ENCODE measurements around the gene ZFYVE28.

Gene ZFYVE28

GRCh38 chr4:2408976-2409375 is 9.5 kb downstream of the ZFYVE28 start:
- DNase-seq: no peak

- no peak for DNase-seq
Measured at GRCh38 chr4:2408401-2408958, 10.0 kb downstream of the ZFYVE28 start.

- no peak for DNase-seq
Measured at GRCh38 chr4:2407991-2408342, 10.5 kb downstream of the ZFYVE28 start.

- no peak for DNase-seq
Measured at GRCh38 chr4:2406920-2407319, 11.5 kb downstream of the ZFYVE28 start.

- no peak for DNase-seq
Measured at GRCh38 chr4:2406406-2406805, 12.0 kb downstream of the ZFYVE28 start.

- DNase-seq: no peak
Measured at GRCh38 chr4:2402941-2403340, 15.5 kb downstream of the ZFYVE28 start.

GRCh38 chr4:2402048-2402842 is 16.2 kb downstream of the ZFYVE28 start:
- no peak for DNase-seq

- no peak for DNase-seq
Measured at GRCh38 chr4:2401610-2401983, 16.8 kb downstream of the ZFYVE28 start.

DNA sequence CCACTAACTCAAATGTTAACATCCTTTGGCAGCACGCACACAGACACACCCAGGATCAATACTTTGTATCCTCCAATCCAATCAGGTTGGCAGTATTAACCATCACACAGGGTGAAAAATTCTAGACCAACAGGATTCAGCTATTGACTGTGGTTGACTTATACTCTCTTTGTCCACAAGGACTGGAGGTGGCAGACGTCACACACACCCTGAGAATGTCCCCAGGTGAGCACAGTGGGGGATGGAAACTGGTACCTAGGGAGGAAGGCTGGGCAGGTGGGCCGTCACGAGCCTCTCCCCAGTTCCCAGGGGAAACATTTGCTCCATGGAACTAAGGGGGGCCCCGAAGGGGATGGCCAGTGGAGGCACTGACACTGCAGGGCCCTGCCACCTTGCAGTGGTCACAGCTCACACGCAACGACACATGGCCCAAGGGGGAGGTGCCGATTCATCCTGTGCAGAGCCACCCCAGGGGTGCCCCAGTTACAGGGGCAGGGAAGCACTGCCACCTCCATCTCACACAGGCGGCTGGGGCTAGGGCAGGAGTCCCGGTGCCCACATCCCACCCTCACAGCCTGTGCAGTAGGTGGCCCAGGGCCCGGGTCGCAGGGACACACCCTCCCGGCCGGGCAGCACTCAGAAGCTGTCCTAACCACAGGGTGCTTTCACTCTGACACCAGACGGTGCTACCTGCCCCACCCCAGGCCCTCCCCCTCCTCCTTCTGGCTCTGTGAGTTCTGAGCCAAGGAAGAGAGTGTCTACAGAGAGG is 17.4 kb downstream of the ZFYVE28 start:
- DNase-seq: no peak

- no peak for DNase-seq
Measured at GRCh38 chr4:2399631-2400190, 18.7 kb downstream of the ZFYVE28 start.

DNA sequence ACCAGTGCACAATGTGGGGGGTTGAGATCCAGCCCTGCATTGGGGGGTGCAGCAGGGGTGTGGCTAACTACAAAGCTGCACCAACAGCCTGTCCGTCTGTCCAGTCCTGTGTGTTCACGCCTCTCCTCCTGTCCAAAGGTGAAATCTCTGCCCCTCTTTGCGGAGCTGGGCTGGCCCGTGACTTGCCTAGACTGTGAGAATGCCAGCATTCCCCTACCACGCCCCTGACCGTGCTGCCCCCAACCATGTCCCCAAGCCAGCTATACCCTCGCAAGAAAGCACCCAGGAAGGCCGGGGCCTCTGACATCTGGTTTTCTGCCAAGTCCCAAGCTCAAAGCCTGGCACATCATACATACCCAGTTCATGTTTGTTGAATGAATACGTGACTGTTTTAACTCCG is 19.2 kb downstream of the ZFYVE28 start:
- no peak for DNase-seq

- no peak for DNase-seq
Measured at GRCh38 chr4:2397596-2398379, 20.7 kb downstream of the ZFYVE28 start.

DNA sequence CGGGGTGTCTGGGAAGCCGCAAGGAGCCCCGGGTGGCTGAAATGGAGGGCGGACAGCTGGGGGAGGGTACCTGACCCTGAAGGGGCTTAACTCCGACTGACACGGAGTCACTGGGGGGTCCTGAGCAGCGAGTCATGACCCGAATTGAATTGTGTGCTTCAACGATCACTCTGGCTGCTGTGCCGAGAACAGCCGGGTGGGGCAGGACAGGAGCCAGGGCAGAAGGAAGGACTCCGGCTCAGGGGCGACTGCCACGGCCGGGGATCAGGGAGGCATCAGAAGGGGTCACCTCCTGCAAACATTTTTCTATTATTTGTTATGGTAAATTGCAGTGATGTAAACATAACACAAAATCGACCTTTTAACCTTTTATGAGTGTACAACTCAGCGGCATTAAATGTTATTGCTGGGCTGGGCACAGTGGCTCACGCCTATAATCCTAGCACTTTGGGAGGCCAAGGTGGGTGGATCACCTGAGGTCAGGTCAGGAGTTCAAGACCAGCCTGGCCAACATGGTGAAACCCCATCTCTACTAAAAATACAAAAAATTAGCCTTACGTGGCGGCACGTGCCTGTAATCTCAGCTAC is 21.6 kb downstream of the ZFYVE28 start:
- no peak for DNase-seq

- DNase-seq: no peak
Measured at GRCh38 chr4:2395584-2395983, 22.9 kb downstream of the ZFYVE28 start.

GRCh38 chr4:2395038-2395437 is 23.4 kb downstream of the ZFYVE28 start:
- DNase-seq: no peak

DNA sequence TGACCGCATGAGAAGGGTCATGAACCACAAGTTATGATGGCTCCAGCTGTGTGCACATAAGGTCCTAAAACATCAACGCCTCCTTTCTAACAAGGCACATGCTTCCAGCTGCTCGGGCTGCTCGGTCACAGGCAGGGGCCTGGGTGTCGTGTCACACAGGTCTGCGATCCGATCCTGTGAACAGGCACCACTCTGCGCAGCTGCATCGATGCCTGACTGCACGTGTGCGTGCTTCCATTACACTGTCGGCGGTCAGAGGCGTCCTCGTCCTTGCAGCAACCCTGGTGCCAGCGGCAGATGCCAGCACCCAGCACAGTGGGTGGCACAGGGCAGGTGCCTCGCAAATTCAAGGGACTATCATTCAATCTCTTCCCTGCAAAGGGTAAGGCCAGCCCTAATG is 23.9 kb downstream of the ZFYVE28 start:
- DNase-seq: no peak

GRCh38 chr4:2393353-2394270 is 24.8 kb downstream of the ZFYVE28 start:
- no peak for DNase-seq

DNA sequence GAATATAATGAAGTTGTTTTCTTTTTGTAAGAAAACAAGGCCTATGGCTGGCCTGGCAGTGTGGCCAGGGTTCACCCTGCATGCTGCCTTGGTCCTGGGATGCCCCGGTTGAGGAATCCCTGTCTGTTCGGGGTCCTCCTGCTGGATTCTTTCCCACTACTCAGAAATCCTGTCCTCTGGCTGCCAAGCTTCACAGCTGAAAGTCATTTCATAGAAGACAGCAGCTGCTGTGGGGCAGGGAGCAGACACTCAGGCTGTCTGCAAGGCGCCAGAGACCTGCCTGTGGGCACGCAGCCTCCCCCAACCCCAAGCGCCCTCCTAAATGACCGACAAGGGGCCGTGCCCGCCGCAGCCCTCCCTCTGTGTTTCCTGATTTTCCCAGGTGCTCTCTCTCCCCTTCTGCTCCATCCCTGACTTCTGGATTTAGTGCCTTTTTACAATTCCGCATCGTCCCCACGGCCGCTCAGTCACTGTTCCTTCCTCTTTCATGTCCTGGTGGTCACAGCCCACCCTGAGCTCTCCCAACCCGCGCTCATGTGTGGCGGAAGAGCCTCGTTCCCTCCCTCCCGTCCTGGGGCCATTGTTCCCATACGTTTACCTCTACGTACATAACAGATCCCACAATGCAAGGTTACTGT is 27.5 kb downstream of the ZFYVE28 start:
- no peak for DNase-seq

DNA sequence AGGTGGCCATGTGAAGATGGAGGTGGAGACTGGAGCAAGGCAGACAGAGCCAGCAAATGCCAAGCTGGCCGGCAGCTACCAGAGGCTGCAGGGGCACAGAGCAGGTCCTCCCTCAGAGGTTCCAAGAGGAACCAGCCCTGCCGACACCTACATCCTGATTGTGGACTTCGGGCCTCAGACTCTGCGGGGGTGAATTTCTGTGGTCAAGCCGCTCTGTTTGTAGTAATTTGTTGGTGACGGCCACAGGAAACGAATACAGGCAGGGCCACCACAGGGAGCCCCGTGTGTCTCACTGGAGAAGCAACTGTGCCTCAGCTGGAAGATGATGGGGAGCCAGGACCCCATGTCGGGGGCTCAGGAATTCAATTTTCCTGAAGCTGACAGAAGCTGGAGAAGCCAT is 28.3 kb downstream of the ZFYVE28 start:
- no peak for DNase-seq

GRCh38 chr4:2389691-2390090 is 28.8 kb downstream of the ZFYVE28 start:
- DNase-seq: no peak
